ENCODE measurements around the gene MDN1. TPM values are rescaled to one million over a fixed set of nuclear protein-coding genes. Genes with fewer than 3 reads are reported as not detected.

Gene MDN1
- total and polyA plus RNA-seq, 2 of the 13 experiments (the other 11 are each of a cell fraction or from before 2014, with no cell fraction given), result 18.8 to 52.9 TPM

DNA sequence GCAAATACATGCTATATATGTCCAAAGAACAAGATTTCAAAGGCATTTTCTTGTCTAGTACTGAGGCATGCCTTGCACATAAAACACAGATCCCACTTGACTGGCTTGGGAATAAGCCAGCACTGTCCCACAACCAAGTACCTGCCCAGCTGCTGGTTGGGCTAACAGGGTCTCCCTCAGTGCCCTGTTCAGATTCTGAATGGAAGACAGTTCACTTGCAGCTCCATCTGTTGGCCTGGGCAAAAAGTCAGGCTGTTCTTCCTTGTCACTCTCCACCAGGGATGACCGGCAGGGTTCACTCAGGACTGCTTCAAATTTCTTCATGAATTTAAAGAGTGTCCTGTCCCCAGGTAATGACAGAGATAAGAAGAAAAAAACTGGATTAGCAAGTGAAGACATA is 136.6 kb downstream of the MDN1 start (continued):
- TF ChIP-seq ZHX2 (IDR thresholded peaks at IDR 0.05; ENCODE audit: low read depth) (no peak), ZHX2 (CRISPR knock-in tag; IDR thresholded peaks at IDR 0.05; ENCODE audit: borderline replicate concordance) (no peak), RORA (CRISPR knock-in tag; IDR thresholded peaks at IDR 0.05) (no peak), ISL2 (CRISPR knock-in tag; IDR thresholded peaks at IDR 0.05) (no peak), NR1H2 (CRISPR knock-in tag; IDR thresholded peaks at IDR 0.05; ENCODE audit: borderline replicate concordance, low read depth) (no peak), ZBTB2 (CRISPR knock-in tag; IDR thresholded peaks at IDR 0.05; ENCODE audit: low read depth) (no peak)
- TF ChIP-seq, protein P1, sequence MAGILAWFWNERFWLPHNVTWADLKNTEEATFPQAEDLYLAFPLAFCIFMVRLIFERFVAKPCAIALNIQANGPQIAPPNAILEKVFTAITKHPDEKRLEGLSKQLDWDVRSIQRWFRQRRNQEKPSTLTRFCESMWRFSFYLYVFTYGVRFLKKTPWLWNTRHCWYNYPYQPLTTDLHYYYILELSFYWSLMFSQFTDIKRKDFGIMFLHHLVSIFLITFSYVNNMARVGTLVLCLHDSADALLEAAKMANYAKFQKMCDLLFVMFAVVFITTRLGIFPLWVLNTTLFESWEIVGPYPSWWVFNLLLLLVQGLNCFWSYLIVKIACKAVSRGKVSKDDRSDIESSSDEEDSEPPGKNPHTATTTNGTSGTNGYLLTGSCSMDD (CRISPR knock-in tag; IDR thresholded peaks at IDR 0.05), result no peak
- TF ChIP-seq, protein P2, sequence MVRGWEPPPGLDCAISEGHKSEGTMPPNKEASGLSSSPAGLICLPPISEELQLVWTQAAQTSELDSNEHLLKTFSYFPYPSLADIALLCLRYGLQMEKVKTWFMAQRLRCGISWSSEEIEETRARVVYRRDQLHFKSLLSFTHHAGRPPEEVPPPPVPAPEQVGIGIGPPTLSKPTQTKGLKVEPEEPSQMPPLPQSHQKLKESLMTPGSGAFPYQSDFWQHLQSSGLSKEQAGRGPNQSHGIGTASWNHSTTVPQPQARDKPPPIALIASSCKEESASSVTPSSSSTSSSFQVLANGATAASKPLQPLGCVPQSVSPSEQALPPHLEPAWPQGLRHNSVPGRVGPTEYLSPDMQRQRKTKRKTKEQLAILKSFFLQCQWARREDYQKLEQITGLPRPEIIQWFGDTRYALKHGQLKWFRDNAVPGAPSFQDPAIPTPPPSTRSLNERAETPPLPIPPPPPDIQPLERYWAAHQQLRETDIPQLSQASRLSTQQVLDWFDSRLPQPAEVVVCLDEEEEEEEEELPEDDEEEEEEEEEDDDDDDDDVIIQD (CRISPR knock-in tag; IDR thresholded peaks at IDR 0.05; ENCODE audit: low read depth), result no peak
- TF ChIP-seq, protein P3, sequence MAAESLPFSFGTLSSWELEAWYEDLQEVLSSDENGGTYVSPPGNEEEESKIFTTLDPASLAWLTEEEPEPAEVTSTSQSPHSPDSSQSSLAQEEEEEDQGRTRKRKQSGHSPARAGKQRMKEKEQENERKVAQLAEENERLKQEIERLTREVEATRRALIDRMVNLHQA (CRISPR knock-in tag; IDR thresholded peaks at IDR 0.05), result no peak

All from HepG2 (cell line).